Nephron (organoid): ENCODE results near the gene TXNDC5.

Source experiments
- H3K27ac Mint-ChIP-seq, 3 experiments: 2 replicates each; pipeline ENCODE4 v1.8.0; 2020; ENCODE audit warnings: mixed read lengths in 3 of 3, mild to moderate bottlenecking in 2 of 3, moderate library complexity in 1 of 3
- H3K27me3 Mint-ChIP-seq: 2 replicates; pipeline ENCODE4 v1.8.0; 2021; ENCODE audit warnings: low read depth, mild to moderate bottlenecking, moderate library complexity, mixed read lengths
- H3K36me3 Mint-ChIP-seq: 2 replicates; pipeline ENCODE4 v1.8.0; 2020; ENCODE audit warnings: low read depth, mixed read lengths
- H3K4me1 Mint-ChIP-seq: 2 replicates; pipeline ENCODE4 v1.8.0; 2020; ENCODE audit warnings: mixed read lengths
- H3K4me3 Mint-ChIP-seq, 3 experiments: 2 replicates each; pipeline ENCODE4 v1.8.0; 2020; ENCODE audit warnings: mild to moderate bottlenecking in 3 of 3, mixed read lengths in 3 of 3, moderate library complexity in 2 of 3
- H3K9me3 Mint-ChIP-seq: 2 replicates; pipeline ENCODE4 v1.8.0; 2020; ENCODE audit warnings: mixed read lengths
- TF ChIP-seq, protein P1 (sequence below), 3 experiments: fragments of 200-600 bp; sonication (generic); IDR thresholded peaks; one replicate each; pipeline ENCODE4 v1.5.0; 2021; ENCODE audit warnings: antibody characterized with exemption in 3 of 3; ENCODE audit not compliant: unreplicated experiment in 3 of 3

The TXNDC5 gene

DNA sequence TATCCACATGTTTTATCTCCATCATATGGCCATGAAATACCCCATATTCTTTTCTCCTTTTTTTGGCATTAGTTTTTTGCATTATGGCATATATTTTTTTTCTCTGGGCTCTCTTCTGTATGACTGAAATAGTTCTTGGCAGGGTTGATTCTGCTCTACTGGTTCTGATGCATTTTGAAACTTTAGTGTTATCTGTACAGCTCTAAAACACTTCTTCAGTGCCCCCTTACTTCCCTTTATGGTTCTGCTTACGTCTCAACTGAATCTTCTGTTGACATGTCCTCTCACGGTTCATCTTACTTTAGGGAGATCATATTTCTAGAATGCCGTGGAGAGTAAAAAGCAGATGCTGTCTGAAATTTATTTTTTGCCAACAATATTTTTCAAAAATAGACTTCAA lies 23.2 kb upstream of the TXNDC5 start:
- Mint-ChIP-seq H3K9me3 (peaks cover 8% of the 10 kb centered on the region), H3K36me3 (no peaks in the 10 kb centered on the region), H3K27ac (no peak overlapping the region), H3K27me3 (no peaks in the 10 kb centered on the region), H3K4me3 (no peak overlapping the region), H3K4me1 (peaks cover 7% of the 10 kb centered on the region)
- TF ChIP-seq, protein P1, sequence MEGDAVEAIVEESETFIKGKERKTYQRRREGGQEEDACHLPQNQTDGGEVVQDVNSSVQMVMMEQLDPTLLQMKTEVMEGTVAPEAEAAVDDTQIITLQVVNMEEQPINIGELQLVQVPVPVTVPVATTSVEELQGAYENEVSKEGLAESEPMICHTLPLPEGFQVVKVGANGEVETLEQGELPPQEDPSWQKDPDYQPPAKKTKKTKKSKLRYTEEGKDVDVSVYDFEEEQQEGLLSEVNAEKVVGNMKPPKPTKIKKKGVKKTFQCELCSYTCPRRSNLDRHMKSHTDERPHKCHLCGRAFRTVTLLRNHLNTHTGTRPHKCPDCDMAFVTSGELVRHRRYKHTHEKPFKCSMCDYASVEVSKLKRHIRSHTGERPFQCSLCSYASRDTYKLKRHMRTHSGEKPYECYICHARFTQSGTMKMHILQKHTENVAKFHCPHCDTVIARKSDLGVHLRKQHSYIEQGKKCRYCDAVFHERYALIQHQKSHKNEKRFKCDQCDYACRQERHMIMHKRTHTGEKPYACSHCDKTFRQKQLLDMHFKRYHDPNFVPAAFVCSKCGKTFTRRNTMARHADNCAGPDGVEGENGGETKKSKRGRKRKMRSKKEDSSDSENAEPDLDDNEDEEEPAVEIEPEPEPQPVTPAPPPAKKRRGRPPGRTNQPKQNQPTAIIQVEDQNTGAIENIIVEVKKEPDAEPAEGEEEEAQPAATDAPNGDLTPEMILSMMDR (IDR thresholded peaks at IDR 0.05; ENCODE audit: unreplicated experiment in 3 of 3), result no peak

DNA sequence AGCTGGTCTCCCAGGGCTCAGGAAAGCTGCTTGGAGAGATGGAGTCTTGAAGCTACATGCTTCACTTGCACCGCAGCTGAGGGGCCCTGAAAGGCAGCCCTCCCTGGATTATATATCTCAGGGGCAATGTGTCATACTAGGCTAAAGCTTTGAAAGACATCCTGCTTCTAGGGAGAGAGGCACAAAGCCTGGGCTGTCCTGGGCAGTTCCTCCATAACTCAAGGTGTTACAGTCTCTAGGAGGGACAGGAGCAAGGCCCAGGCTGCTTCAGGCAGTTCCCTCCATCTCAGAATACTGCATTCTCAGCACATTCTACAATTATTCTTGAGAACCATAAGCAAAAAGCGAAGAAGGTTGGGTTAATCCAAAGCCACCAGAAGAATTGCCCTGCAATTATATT lies 22.0 kb upstream of the TXNDC5 start:
- Mint-ChIP-seq H3K36me3 (no peaks in the 10 kb centered on the region), H3K4me3 (no peak overlapping the region), H3K27me3 (no peaks in the 10 kb centered on the region), H3K27ac (no peak overlapping the region), H3K4me1 (peaks cover 7% of the 10 kb centered on the region), H3K9me3 (peaks cover 18% of the 10 kb centered on the region)
- TF ChIP-seq, protein P1 (IDR thresholded peaks at IDR 0.05; ENCODE audit: unreplicated experiment in 3 of 3), result no peak

DNA sequence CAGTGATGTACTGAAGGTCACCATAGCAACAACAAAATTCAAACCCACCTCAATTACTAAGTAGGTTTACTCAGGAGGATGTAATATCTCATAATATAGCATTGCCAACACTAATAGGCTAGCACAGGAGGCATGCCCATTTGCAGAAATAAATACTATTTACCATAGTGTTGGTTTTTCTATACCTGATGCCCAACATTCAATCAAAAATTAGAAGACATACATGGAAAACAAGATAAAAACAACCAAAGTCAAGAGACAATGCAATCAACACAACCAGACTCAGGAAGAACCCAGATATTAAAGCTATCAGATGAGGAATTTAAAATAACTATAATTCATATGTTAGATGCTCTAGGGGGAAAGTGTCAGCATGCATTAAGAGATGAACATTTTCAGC lies 14.3 kb upstream of the TXNDC5 start:
- Mint-ChIP-seq H3K4me1 (no peaks in the 10 kb centered on the region), H3K27ac (no peak overlapping the region), H3K4me3 (no peak overlapping the region), H3K9me3 (peaks cover 34% of the 10 kb centered on the region), H3K36me3 (peaks cover 5% of the 10 kb centered on the region), H3K27me3 (no peaks in the 10 kb centered on the region)
- TF ChIP-seq, protein P1 (IDR thresholded peaks at IDR 0.05; ENCODE audit: unreplicated experiment in 3 of 3), result no peak

DNA sequence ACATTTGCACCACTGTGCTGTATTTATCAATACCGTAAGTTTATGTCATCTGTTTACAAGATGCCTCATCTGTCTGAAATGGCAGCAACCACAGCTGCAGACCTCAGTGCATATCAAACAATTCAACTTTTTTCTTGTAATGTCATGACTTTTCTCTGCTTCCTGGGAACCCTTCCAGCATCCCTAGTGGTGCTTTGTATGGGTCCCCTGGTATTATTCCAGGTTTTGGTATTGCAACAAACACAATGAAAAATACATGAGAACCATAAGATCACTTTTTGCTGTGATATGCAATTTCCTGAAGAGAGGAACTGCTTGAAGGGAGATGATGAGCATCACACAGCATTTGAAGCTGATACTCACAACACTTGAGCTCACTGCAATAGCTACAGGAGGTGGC lies 12.0 kb upstream of the TXNDC5 start:
- no peak overlapping the region for H3K4me3 Mint-ChIP-seq
- TF ChIP-seq, protein P1 (IDR thresholded peaks at IDR 0.05; ENCODE audit: unreplicated experiment in 3 of 3), result no peak
- H3K36me3 Mint-ChIP-seq, result peaks cover 5% of the 10 kb centered on the region
- H3K9me3 Mint-ChIP-seq, result peaks cover 18% of the 10 kb centered on the region
- no peaks in the 10 kb centered on the region for H3K4me1 Mint-ChIP-seq
- H3K27ac Mint-ChIP-seq, result no peak overlapping the region
- no peaks in the 10 kb centered on the region for H3K27me3 Mint-ChIP-seq

DNA sequence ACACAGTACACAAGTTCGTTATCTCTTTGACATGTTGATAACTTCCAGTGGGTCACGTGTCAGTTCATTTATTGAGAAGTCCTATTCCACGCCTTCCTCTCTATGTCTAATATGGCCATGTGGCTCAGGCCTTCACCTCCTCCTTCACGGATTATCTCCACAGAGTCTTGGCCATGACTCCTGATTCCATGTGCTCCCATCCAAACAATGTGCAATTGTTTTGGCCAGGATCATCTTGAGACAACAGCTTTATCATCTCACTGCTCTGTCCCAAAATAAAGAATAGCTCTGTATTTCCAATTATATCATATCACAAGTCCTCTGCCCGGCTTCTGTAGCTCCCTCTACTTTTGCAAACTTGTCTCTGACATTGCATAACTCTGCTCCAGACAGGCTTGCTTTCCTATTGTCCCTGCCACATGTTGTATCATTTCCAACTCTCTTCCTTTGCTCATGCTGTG lies 11.1 kb upstream of the TXNDC5 start:
- H3K36me3 Mint-ChIP-seq, result peaks cover 5% of the 10 kb centered on the region
- no peak overlapping the region for H3K27ac Mint-ChIP-seq
- no peaks in the 10 kb centered on the region for H3K27me3 Mint-ChIP-seq
- TF ChIP-seq, protein P1 (IDR thresholded peaks at IDR 0.05; ENCODE audit: unreplicated experiment in 3 of 3), result no peak
- H3K9me3 Mint-ChIP-seq, result peaks cover 16% of the 10 kb centered on the region
- H3K4me1 Mint-ChIP-seq, result no peaks in the 10 kb centered on the region
- H3K4me3 Mint-ChIP-seq, result no peak overlapping the region

DNA sequence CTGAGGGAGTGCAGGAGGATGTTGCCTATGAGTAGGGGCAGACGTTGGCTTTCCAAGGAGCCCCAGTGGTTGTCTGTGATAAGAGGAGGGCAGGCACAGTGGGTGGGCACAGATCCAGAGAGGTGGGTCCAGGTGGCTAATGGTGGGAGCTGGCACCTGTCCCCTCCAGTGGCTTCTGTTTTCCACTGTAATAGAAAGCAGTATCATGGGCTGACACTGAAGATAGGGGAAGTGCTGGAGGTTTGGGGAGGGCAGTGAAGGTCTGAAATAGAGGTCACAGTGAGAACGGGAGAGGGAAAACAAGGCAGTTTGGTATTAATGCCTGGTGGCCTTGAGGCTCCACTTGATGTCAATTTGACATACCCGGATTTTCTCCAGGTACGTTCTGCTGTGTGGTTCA lies 10.5 kb upstream of the TXNDC5 start:
- Mint-ChIP-seq H3K27me3 (no peaks in the 10 kb centered on the region), H3K9me3 (peaks cover 16% of the 10 kb centered on the region), H3K4me3 (no peak overlapping the region), H3K36me3 (peaks cover 5% of the 10 kb centered on the region), H3K4me1 (no peaks in the 10 kb centered on the region), H3K27ac (no peak overlapping the region)
- TF ChIP-seq, protein P1 (IDR thresholded peaks at IDR 0.05; ENCODE audit: unreplicated experiment in 3 of 3), result no peak
